ENCODE measurements around the gene FSCN2.

FSCN2 gene

GRCh38 chr17:81537856-81538555, 9.8 kb downstream of the FSCN2 start:
- TF ChIP-seq, protein P1, sequence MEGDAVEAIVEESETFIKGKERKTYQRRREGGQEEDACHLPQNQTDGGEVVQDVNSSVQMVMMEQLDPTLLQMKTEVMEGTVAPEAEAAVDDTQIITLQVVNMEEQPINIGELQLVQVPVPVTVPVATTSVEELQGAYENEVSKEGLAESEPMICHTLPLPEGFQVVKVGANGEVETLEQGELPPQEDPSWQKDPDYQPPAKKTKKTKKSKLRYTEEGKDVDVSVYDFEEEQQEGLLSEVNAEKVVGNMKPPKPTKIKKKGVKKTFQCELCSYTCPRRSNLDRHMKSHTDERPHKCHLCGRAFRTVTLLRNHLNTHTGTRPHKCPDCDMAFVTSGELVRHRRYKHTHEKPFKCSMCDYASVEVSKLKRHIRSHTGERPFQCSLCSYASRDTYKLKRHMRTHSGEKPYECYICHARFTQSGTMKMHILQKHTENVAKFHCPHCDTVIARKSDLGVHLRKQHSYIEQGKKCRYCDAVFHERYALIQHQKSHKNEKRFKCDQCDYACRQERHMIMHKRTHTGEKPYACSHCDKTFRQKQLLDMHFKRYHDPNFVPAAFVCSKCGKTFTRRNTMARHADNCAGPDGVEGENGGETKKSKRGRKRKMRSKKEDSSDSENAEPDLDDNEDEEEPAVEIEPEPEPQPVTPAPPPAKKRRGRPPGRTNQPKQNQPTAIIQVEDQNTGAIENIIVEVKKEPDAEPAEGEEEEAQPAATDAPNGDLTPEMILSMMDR (IDR thresholded peaks at IDR 0.05; ENCODE audit: low read depth, low read length), result no peak
- DNase-seq (ENCODE audit: extremely low read depth, low read depth), result no peak

- TF ChIP-seq, protein P1 (IDR thresholded peaks at IDR 0.05; ENCODE audit: low read depth, low read length), result no peak
- DNase-seq (ENCODE audit: extremely low read depth, low read depth), result no peak
These were observed 10.7 kb downstream of the FSCN2 start for GRCh38 chr17:81538651-81539570.

DNA sequence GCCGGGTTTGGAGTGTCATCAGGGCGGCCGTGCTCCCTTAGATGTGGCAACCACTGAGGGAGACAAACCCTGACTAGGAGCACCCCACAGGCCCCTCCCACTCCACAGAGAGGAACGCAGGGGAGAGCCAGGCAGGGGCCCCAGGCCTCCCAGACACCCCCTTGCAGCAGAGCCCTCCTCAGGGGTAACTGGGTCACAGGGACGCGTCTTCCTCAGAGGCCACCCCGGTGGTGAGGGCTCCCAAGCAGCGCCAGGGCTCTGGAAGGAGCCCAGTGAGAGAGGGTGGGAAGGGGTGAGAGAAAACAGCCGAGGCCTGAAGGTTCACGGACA, 11.4 kb downstream of the FSCN2 start:
- no peak for DNase-seq (ENCODE audit: extremely low read depth, low read depth)
- TF ChIP-seq, protein P1 (IDR thresholded peaks at IDR 0.05; ENCODE audit: low read depth, low read length), result no peak

DNA sequence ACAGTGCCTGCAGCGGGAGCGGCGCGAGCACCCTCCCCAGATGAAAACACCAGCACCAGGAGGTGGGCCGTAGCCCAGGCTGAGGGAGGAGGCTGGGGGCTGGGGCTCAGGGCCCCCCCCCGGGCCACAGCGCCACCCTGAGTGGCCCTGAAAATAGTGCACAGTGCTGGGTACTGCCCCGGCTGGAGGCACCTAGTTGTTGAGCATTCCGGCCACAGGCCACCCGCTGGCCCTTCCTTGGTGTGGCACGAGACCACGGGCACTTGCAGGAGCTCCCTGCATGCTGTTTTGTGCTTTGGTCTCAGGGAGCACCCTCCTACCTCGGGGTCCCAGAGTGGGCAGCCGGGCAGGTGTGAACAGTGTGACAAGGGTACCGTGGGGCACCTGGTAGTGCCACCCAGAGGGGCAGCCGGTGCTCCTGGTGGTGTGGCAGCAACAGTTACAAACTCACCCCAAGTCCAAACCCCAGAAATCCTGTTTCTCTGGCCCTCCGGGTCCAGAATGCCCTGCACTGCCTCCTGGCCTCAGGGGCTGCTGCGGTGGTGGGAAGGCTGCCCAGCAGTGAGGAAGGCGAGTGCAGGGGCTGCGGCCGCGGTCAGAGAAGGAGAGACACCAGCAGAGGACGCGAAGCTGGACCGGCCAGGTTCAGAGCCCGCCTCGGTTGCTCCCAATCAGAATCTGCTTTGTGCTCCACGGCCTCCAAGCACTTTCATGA, 11.9 kb downstream of the FSCN2 start:
- TF ChIP-seq, protein P1 (IDR thresholded peaks at IDR 0.05; ENCODE audit: low read depth, low read length), result no peak
- DNase-seq (ENCODE audit: extremely low read depth, low read depth), result no peak

- no peak for DNase-seq (ENCODE audit: extremely low read depth, low read depth)
- TF ChIP-seq, protein P1 (IDR thresholded peaks at IDR 0.05; ENCODE audit: low read depth, low read length), result no peak
These were observed 12.5 kb downstream of the FSCN2 start for GRCh38 chr17:81540676-81541027.

DNA sequence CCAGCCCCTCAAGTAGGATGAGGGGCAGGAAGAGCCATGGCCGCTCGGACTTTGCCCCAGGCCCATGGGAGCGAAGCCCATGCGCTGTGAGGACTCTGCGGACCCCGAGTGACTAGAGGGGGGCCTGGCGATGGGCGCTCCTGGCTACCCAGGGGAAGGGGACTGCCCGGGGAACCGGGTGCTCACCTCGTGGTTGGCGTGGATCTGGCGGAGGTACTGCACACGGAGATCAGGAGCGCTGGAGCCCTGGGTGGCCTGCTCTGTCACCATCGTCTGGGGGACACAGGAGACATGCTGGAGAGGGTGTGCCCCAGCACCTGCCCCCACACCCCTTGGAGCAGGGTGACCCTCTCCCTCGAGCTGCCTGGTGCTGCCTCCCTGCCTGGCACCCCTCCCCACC, 12.9 kb downstream of the FSCN2 start:
- DNase-seq (ENCODE audit: extremely low read depth, low read depth), result no peak
- TF ChIP-seq, protein P1 (IDR thresholded peaks at IDR 0.05; ENCODE audit: low read depth, low read length), result no peak
